NCI-H748 treated with DMSO at 0.1 percent for 48 hours (cell line): ENCODE measurements around the gene KDM4C.

ENCODE experiments used
- DNase-seq: peaks from one replicate; lab custom pipeline; 2025; lab: John Stamatoyannopoulos, UW

KDM4C gene

GRCh38 chr9:7143645-7144200 is 385.9 kb downstream of the KDM4C start:
- no peak for DNase-seq

GRCh38 chr9:7144265-7145046 is 386.7 kb downstream of the KDM4C start:
- DNase-seq = no peak

GRCh38 chr9:7145361-7146069 is 387.7 kb downstream of the KDM4C start:
- DNase-seq = no peak

DNA sequence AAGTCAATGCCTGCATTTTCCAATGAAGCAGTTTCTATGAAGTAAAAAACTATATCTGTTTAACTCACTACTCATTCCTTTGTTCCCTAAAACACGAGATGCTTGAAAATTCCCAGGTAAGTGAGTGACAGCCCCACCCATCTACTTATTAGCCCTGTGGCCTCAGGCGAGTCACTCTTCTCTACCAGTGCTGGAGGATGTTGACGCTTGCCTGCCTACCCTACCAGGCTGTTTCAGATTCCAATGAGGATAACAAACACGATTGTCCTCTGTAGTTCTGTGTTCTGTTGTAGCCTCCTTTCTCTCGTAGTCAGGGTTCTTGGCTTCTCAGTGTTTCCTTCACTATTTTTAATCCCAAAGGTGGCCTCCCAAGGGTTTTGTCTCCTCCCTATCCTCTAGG is 388.8 kb downstream of the KDM4C start:
- DNase-seq = no peak

DNA sequence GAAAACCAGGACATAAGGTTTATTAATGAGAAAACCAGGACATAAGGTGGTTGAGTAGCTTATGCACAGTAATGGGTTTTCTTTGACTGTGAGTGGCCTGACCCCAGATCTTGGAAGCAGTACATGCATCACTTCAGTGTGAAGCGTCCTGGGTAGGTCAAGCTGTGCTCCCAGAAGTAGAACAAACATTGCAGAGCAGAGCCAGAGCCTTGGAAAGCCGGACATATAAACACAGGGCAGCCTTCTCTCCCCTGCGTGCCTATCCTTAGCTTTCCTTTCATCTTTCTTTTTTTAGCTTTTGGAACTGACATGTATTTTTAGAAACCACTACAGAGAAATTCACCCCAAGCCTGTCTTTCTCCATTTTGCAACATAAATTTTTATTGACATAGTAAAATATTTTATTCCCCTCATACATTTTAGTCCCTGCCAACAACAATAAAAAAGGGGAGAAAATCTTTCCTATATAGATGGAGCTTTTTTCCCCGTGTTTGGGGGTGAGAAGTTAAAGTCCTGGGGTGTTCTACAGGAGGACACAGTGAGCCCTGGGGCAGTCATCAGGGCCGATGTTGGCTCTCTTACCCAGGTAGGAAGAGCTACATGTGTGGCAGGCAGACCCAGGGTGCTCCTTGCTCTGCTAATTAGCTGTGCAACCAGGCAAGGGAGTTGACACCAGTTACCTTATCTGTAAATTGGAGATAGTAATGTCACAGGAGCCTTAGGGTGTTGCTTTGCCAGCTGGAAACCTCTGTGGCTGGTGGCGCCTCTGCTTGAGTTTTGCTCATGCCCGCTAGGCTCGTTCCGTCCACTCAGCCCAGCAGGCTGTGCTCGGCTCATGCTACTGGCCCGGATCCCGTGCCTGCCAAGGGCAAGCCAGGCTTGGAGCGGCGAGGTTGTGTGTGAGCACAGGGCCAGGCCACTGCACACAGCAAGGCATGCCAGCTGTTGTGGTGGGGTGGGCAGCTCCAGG is 389.6 kb downstream of the KDM4C start:
- no peak for DNase-seq

GRCh38 chr9:7148243-7148765 is 390.5 kb downstream of the KDM4C start:
- DNase-seq = no peak

GRCh38 chr9:7149258-7149657 is 391.5 kb downstream of the KDM4C start:
- DNase-seq = no peak

DNA sequence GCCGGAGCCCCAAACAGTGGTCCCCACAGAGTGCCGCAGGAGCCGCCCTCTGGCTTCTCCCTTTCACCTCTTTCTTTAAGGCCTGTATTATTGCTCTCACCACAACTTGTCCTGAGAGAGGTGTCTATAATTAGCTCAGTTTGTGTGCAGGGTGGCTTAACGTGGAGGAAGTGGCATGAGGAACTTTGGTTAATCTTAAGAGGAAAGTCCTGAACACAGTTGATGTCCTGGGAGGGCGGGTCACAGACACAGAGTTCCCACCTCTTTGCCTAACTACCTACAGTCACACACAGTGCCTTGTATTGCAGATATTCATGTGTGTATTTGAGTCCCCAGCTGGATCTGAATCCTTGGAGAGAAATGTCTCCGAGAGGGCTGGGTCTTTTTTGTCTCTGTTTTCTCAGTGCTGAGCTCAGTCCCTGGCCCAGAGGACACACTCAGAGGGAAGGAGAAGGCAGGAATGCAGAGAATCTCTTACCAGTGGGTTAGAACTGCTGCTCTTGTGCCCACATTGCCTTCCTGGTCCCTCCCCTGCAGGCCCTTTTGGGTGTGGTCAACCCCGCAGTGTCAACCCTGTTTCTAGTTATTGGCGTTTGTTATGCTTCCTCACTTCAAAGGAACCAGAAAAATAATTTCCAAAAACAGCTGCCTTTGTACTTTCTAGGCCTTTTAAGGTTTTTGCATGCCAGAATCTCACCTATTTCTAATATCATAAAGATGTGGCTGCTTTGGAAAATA is 392.5 kb downstream of the KDM4C start:
- DNase-seq = no peak

GRCh38 chr9:7153134-7153533 is 395.4 kb downstream of the KDM4C start:
- DNase-seq = no peak

- no peak for DNase-seq
Measured at GRCh38 chr9:7153566-7153965, 395.8 kb downstream of the KDM4C start.

GRCh38 chr9:7154003-7154619 is 396.3 kb downstream of the KDM4C start:
- no peak for DNase-seq

DNA sequence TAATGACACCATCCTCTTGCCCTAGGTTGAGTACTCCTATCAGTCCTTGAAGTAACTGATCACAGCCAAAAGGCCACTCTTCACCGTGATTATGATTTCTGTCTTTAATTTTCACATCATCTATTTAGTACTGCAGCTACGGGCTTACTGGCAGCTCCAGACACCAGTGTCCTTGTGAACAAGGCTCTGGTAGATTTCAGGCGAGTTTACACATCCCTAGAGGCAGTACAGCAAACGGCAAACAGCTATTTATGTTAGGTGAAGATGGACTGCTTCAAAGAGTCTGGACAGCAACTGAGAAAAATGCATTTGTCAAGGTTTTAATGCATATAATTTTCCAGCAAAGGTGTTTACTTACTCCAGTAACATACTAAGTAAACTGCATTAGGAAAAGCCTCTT is 396.9 kb downstream of the KDM4C start:
- DNase-seq = no peak

- no peak for DNase-seq
Measured at GRCh38 chr9:7161469-7161868, 403.7 kb downstream of the KDM4C start.

- DNase-seq = no peak
Measured at GRCh38 chr9:7163932-7164331, 406.2 kb downstream of the KDM4C start.

- no peak for DNase-seq
Measured at GRCh38 chr9:7164440-7165330, 406.9 kb downstream of the KDM4C start.

DNA sequence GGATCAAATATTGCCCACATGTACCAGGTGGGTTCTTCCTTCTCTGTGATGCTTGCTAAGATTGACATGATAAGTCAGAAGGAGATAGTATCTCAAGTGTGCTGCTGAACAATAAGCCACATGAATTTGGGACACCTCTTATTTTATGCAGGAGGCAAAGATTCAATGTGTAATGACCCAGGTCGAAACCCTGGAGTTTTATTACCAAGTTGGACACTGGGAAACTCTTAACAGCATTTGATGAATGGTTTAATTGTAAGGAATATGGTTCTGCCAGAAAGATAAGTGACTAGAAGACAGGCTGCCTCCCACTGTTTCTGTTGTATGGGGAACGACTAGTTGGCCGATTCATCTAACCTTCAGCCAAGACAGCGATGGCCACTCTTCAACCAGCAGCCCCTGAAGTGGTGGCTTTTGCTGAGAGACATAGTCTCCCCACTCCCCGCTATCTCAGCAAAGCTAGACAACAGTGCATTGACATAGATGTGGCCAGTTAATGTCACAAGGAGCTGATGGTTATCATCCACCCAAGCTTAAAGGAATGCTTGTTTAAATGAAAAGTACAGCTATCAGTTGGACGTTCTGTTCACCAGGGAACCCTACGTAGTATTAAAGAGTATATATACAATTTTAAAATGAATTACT is 407.7 kb downstream of the KDM4C start:
- no peak for DNase-seq

DNA sequence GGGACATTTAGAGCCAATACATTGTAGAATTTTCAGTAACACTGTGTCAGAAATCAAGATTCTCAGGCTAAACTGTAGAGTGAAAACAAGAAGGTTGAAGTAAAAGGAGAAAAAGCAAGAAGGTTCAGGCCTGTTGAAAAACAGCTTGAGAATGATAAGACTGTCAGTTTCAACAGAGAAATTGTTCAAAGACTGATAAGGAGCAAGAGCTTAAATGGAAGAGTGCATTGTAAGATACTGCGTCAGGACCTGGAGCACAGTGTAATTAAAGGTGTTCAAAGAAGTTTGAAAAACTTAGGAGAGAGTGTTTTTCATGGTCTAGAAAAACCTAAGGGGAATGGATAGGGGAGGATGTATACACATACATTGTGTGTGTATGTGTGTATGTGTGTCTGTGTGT is 408.3 kb downstream of the KDM4C start:
- no peak for DNase-seq

- DNase-seq = no peak
Measured at GRCh38 chr9:7169717-7170389, 412.1 kb downstream of the KDM4C start.
